DMS153 (cell line): ENCODE results near the gene PSMA8.
"Not testable (repeated sequence)": the region's sequence is repeated elsewhere in the genome, so short reads cannot be mapped to it uniquely, and the experiment has no call there.

Source experiments
- DNase-seq: peaks from one replicate; lab custom pipeline; 2025; lab: John Stamatoyannopoulos, UW

Gene PSMA8

GRCh38 chr18:26176134-26176533 is 42.5 kb downstream of the PSMA8 start:
- no peak for DNase-seq

- DNase-seq, result no peak
Measured at GRCh38 chr18:26181343-26181826, 47.7 kb downstream of the PSMA8 start.

- DNase-seq, result no peak
Measured at GRCh38 chr18:26183395-26184112, 49.9 kb downstream of the PSMA8 start.

GRCh38 chr18:26185267-26185666 is 51.6 kb downstream of the PSMA8 start:
- DNase-seq, result no peak

- no peak for DNase-seq
Measured at GRCh38 chr18:26190506-26190905, 56.8 kb downstream of the PSMA8 start.

GRCh38 chr18:26192233-26192632 is 58.6 kb downstream of the PSMA8 start:
- no peak for DNase-seq

- no peak for DNase-seq
Measured at GRCh38 chr18:26196605-26197004, 62.9 kb downstream of the PSMA8 start.

GRCh38 chr18:26202001-26202400 is 68.3 kb downstream of the PSMA8 start:
- DNase-seq, result not testable (repeated sequence)

- no peak for DNase-seq
Measured at GRCh38 chr18:26205318-26205717, 71.6 kb downstream of the PSMA8 start.

GRCh38 chr18:26206488-26206887 is 72.8 kb downstream of the PSMA8 start:
- no peak for DNase-seq

GRCh38 chr18:26207937-26208336 is 74.3 kb downstream of the PSMA8 start:
- no peak for DNase-seq

- DNase-seq, result no peak
Measured at GRCh38 chr18:26208977-26209376, 75.3 kb downstream of the PSMA8 start.

GRCh38 chr18:26210147-26210546 is 76.5 kb downstream of the PSMA8 start:
- no peak for DNase-seq

- DNase-seq, result no peak
Measured at GRCh38 chr18:26215247-26215970, 81.7 kb downstream of the PSMA8 start.

GRCh38 chr18:26225022-26225693 is 91.5 kb downstream of the PSMA8 start:
- DNase-seq, result no peak

GRCh38 chr18:26225915-26226228 is 92.2 kb downstream of the PSMA8 start:
- no peak for DNase-seq

GRCh38 chr18:26226229-26227050 is 92.8 kb downstream of the PSMA8 start, which contains the start of gene TAF4B:
TAF4B (plus strand) TSS chr18:26226445; CDS start chr18:26226934, 489 bp downstream.
- peak; percentile 66 for DNase-seq

- no peak for DNase-seq
Measured at GRCh38 chr18:26227051-26227670, 93.5 kb downstream of the PSMA8 start.

- no peak for DNase-seq
Measured at GRCh38 chr18:26228562-26229260, 95.0 kb downstream of the PSMA8 start.

GRCh38 chr18:26230497-26230896 is 96.8 kb downstream of the PSMA8 start:
- no peak for DNase-seq

- no peak for DNase-seq
Measured at GRCh38 chr18:26233208-26233607, 99.5 kb downstream of the PSMA8 start.
